Endothelial cell of umbilical vein (primary cell): ENCODE data around the gene FBXW9.

ENCODE experiments used
- FOS ChIP-seq: IDR thresholded peaks from 2 replicates; pipeline ENCODE4 v1.6.1; 2011; ENCODE audit warnings: mild to moderate bottlenecking, low read length, moderate library complexity, borderline replicate concordance; ENCODE audit not compliant: insufficient read depth
- TF ChIP-seq, protein P1 (sequence below), 2 donors: IDR thresholded peaks; 1 replicate in 1 of 2; 2 replicates in 1 of 2; pipeline ENCODE4 v1.5.1; 2011; ENCODE audit warnings: low read length in 2 of 2, mild to moderate bottlenecking in 2 of 2, moderate library complexity in 2 of 2, control low read depth in 1 of 2, inconsistent platforms in 1 of 2, low read depth in 1 of 2; ENCODE audit not compliant: insufficient read depth in 1 of 2; ENCODE audit errors: extremely low read depth in 1 of 2

DNA sequence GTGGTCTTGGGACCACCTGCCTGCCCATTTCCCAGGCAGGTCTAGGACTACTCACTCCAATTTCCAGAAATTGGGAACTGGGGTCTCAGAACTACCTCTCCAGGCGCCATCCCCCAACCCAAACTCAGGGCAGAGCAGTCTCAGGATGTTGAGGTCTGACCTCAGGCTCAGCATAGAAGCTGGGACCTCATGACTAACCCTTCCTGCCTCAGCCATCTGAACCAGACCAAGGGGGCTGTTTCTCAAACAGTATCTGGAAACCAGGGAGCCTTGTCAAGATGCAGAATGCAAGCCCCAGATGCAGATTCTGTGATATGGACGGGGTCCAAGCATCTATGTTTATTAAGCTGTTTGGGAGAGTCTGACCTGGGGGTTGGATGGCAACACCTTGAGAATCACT, 1.3 kb downstream of the FBXW9 start:
- TF ChIP-seq, protein P1, sequence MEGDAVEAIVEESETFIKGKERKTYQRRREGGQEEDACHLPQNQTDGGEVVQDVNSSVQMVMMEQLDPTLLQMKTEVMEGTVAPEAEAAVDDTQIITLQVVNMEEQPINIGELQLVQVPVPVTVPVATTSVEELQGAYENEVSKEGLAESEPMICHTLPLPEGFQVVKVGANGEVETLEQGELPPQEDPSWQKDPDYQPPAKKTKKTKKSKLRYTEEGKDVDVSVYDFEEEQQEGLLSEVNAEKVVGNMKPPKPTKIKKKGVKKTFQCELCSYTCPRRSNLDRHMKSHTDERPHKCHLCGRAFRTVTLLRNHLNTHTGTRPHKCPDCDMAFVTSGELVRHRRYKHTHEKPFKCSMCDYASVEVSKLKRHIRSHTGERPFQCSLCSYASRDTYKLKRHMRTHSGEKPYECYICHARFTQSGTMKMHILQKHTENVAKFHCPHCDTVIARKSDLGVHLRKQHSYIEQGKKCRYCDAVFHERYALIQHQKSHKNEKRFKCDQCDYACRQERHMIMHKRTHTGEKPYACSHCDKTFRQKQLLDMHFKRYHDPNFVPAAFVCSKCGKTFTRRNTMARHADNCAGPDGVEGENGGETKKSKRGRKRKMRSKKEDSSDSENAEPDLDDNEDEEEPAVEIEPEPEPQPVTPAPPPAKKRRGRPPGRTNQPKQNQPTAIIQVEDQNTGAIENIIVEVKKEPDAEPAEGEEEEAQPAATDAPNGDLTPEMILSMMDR (IDR thresholded peaks at IDR 0.05; ENCODE audit: extremely low read depth in 1 of 2, insufficient read depth in 1 of 2, low read depth in 1 of 2, low read length in 2 of 2), result no peak
- peak; percentile 17 for TF ChIP-seq FOS
